ENCODE measurements around the gene COASY.
A peak's percentile ranks its signal among the peaks of the same experiment; 100 is the strongest.

Gene COASY

GRCh38 chr17:42590886-42591285 is 28.9 kb downstream of the COASY start:
- no peak for DNase-seq (ENCODE audit: low read depth)
- H3K4me3 ChIP-seq (ENCODE audit: low read depth, low read length) = no peak overlapping the region
- TF ChIP-seq CTCF (IDR thresholded peaks at IDR 0.05; ENCODE audit: insufficient read depth, low read depth, low read length, missing control alignments) = no peak

- no peak overlapping the region for H3K4me3 ChIP-seq (ENCODE audit: low read depth, low read length)
- TF ChIP-seq CTCF (IDR thresholded peaks at IDR 0.05; ENCODE audit: insufficient read depth, low read depth, low read length, missing control alignments) = no peak
- no peak for DNase-seq (ENCODE audit: low read depth)
These were observed 29.5 kb downstream of the COASY start for GRCh38 chr17:42591411-42591810.

GRCh38 chr17:42596386-42596785 is 34.4 kb downstream of the COASY start:
- DNase-seq (ENCODE audit: low read depth) = no peak
- TF ChIP-seq CTCF (IDR thresholded peaks at IDR 0.05; ENCODE audit: insufficient read depth, low read depth, low read length, missing control alignments) = no peak
- H3K4me3 ChIP-seq (ENCODE audit: low read depth, low read length) = no peak overlapping the region

GRCh38 chr17:42598905-42599304 is 37.0 kb downstream of the COASY start:
- TF ChIP-seq CTCF (IDR thresholded peaks at IDR 0.05; ENCODE audit: insufficient read depth, low read depth, low read length, missing control alignments) = no peak
- H3K4me3 ChIP-seq (ENCODE audit: low read depth, low read length) = no peak overlapping the region
- DNase-seq (ENCODE audit: low read depth) = no peak

GRCh38 chr17:42603318-42603717 is 41.4 kb downstream of the COASY start:
- TF ChIP-seq CTCF (IDR thresholded peaks at IDR 0.05; ENCODE audit: insufficient read depth, low read depth, low read length, missing control alignments) = no peak
- no peak overlapping the region for H3K4me3 ChIP-seq (ENCODE audit: low read depth, low read length)
- no peak for DNase-seq (ENCODE audit: low read depth)

- no peak for TF ChIP-seq CTCF (IDR thresholded peaks at IDR 0.05; ENCODE audit: insufficient read depth, low read depth, low read length, missing control alignments)
- DNase-seq (ENCODE audit: low read depth) = no peak
- H3K4me3 ChIP-seq (ENCODE audit: low read depth, low read length) = peak overlapping the region; percentile 99
These were observed 45.8 kb downstream of the COASY start for GRCh38 chr17:42607769-42608168.

- peak overlapping the region; percentile 99 for H3K4me3 ChIP-seq (ENCODE audit: low read depth, low read length)
- TF ChIP-seq CTCF (IDR thresholded peaks at IDR 0.05; ENCODE audit: insufficient read depth, low read depth, low read length, missing control alignments) = no peak
- peak; percentile 29 for DNase-seq (ENCODE audit: low read depth)
These were observed 46.6 kb downstream of the COASY start for GRCh38 chr17:42608305-42609181.

Measured in GM12865 (cell line).